HG03159 (cell line): Measurements from ENCODE around the gene FCER1G.

Experiments used
- ATAC-seq: cut with Tn5 transposase; IDR thresholded peaks from one replicate; pipeline ENCODE4 v1.9.1; 2021; ENCODE audit warnings: mild to moderate bottlenecking, moderate library complexity; ENCODE audit not compliant: unreplicated experiment

Gene FCER1G

GRCh38 chr1:161260376-161261260 lies 45.5 kb downstream of the FCER1G start:
- peak; percentile 13 for ATAC-seq

DNA sequence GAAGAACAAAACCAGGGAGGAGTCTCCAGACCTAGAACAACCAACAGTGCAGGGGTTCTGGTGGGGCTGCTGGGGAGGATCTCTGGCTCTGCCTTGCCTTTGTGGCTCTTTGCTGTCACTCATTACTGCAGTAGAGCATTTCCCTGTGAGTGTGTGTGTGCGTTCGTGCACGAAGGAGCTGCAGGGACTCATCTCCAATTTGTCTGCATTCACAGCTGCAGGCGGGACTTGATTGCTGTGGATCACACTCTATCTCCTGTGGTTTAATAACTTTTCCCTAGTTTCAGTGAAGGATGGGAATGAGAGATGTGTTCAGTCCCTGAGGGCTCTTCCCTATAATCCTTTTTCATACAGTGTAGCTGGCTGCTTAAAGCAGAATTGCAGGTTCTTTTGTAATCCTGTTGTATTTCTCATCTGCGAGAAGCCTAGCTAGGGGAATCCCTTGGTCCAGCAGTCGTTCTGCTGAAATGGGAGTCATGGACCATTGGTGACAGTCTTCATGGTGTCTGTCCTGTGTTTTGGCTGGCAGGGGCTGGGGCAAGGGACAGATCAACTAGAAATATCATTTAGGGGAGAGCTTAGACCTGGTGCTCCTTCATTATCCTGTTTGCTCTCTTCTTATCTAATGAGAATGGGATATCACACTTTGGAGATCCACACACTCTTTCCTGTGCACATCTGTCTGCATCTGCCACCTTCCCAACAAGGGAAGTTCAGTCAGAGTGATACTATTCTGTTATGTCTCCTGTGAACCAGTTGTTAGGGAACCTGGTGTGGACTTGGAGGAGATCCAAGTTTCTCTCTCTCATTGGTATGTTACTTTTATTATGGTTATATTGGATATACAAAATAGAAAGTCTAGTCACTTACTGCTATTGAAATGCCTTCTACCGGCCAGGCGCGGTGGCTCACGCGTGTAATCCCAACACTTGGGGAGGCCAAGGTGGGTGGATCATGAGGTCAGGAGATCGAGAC lies 46.5 kb downstream of the FCER1G start:
- ATAC-seq: peak; percentile 52

GRCh38 chr1:161265305-161265704 lies 50.2 kb downstream of the FCER1G start:
- no peak for ATAC-seq

GRCh38 chr1:161266202-161266601 lies 51.1 kb downstream of the FCER1G start:
- no peak for ATAC-seq

GRCh38 chr1:161266836-161267235 lies 51.7 kb downstream of the FCER1G start:
- ATAC-seq: no peak

DNA sequence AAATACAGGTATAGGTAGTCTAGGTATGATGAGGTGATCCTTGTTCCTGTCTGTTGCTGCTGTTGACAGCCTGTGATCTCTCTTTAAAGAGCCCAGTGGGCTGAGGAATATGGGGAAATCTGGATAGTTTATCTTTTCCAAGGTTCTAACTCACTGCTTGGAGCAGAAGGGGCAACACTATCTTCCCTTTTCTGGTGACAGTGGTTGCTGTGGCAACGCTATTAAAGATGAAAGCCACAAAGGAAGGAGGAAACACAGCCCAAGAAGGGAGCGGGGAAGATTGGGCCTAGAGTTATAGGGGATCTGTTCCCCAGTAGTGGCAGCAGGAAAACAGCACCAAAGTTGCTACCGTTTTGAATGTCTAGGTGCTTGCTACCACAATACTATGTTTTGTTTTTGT lies 52.2 kb downstream of the FCER1G start:
- no peak for ATAC-seq
